Measurements from ENCODE around the gene ZNF37A.

- no peak for TF ChIP-seq CTCF (IDR thresholded peaks at IDR 0.05; ENCODE audit: low read depth, low read length)
- TF ChIP-seq EZH2phosphoT487 (IDR thresholded peaks at IDR 0.05; ENCODE audit: low read depth), result no peak
These were observed 43.9 kb upstream of the ZNF37A start for GRCh38 chr10:38050212-38050611.
